Left lung (tissue), 14 donors: ENCODE results near the gene RNU2-1. TPM values are rescaled to one million over a fixed set of nuclear protein-coding genes. Genes with fewer than 3 reads are reported as not detected.
"Not testable (repeated sequence)": the region's sequence is repeated elsewhere in the genome, so short reads cannot be mapped to it uniquely, and the experiment has no call there.

Experiments used
- ATAC-seq: fragments of 200-7000 bp; cut with Tn5 transposase; one replicate; pipeline ENCODE4 v1.9.1; 2020; ENCODE audit warnings: moderate library complexity
- DNase-seq, 4 donors: peaks; one replicate each; pipeline ENCODE4 v3.0.0-alpha.2; 2013 to 2020
- H3K27ac ChIP-seq, 2 donors: fragments of 200-600 bp; sonication (generic) in 1 of 2; one replicate each; pipeline versions ENCODE4 v1.5.0 to v1.8.0; 2020 to 2021
- H3K27me3 ChIP-seq, 2 donors: fragments of 200-600 bp; sonication (generic) in 1 of 2; one replicate each; pipeline versions ENCODE4 v1.5.0 to v1.8.0; 2020 to 2021
- H3K36me3 ChIP-seq, 2 donors: fragments of 200-600 bp; sonication (generic) in 1 of 2; one replicate each; pipeline versions ENCODE4 v1.5.0 to v1.8.0; 2020 to 2021
- H3K4me1 ChIP-seq, 2 donors: fragments of 200-600 bp; one replicate each; pipeline ENCODE4 v1.8.0; 2021
- H3K4me3 ChIP-seq, 2 donors: fragments of 200-600 bp; sonication (generic) in 1 of 2; one replicate each; pipeline versions ENCODE4 v1.5.0 to v1.8.0; 2020 to 2021; ENCODE audit warnings: mild to moderate bottlenecking in 1 of 2
- H3K9me3 ChIP-seq, 2 donors: fragments of 200-600 bp; sonication (generic) in 1 of 2; one replicate each; pipeline versions ENCODE4 v1.5.0 to v1.8.0; 2020 to 2021
- intact Hi-C, 2 donors: fragments of 100-400 bp; cut with DNase I; formaldehyde crosslinking; loops; one replicate each; pipeline versions ENCODE4 v1.11.2 to v1.14.2; 2022
- long read RNA-seq, 12 donors: library from polyadenylated mRNA in 2 of 12; unstranded in 2 of 12; transcript quantifications; one replicate each; pipeline ENCODE4 v2.0.0 and lab custom pipeline, GENCODE V29; 2019 to 2026
- polyA plus RNA-seq, 6 donors: library from polyadenylated mRNA; unstranded; fragments of 120-200 nt; gene quantifications; one replicate each; pipeline ENCODE4 v1.2.1, GENCODE V29; 2013; ENCODE audit not compliant: insufficient read length in 6 of 6
- total RNA-seq, 2 donors: library from RNA; stranded (reverse); fragmentation: NEBNext Ultra II Directional; extraction: Animal tissue kit (Norgen Biotek cat#: 25700); gene quantifications; one replicate each; pipeline ENCODE4 v1.2.1, GENCODE V29; 2021
- donor health status: DM: no; HTN: yes; CAD: no.
- donor health status: DM: no; HTN: no; CAD: no.

Gene RNU2-1
- total RNA-seq (1,000 to 10,000 TPM; 5,610 to 6,821 TPM), polyA plus RNA-seq (1 to 10 TPM in 5 of 6 donors, not detected in 1; 1.2 to 2.9 (median 1.4) TPM)
- long read RNA-seq, donor 1, transcript RNU2-1-201 (1 exons, 191 nt), result major isoform, 7 of 7 reads
- long read RNA-seq, donor 1, partial matches to known transcripts, result 0 of 7 reads
- long read RNA-seq, donor 1, other reads (novel, unspliced or antisense), result 0 of 7 reads
- long read RNA-seq, donor 2, transcript RNU2-1-201 (1 exons, 191 nt), result major isoform, 5 of 5 reads
- long read RNA-seq, donor 2, partial matches to known transcripts, result 0 of 5 reads
- long read RNA-seq, donor 2, other reads (novel, unspliced or antisense), result 0 of 5 reads
- long read RNA-seq, donor 3, partial matches to known transcripts, result 0 of 2 reads
- long read RNA-seq, donor 3, other reads (novel, unspliced or antisense), result 0 of 2 reads
- long read RNA-seq, donor 4, result 0 reads
- long read RNA-seq, donor 5, transcript RNU2-1-201 (1 exons, 191 nt), result major isoform, 12 of 12 reads
- long read RNA-seq, donor 5, partial matches to known transcripts, result 0 of 12 reads
- long read RNA-seq, donor 5, other reads (novel, unspliced or antisense), result 0 of 12 reads
- long read RNA-seq, donor 6, partial matches to known transcripts, result 0 of 4 reads
- long read RNA-seq, donor 6, other reads (novel, unspliced or antisense), result 0 of 4 reads
- long read RNA-seq, donor 7, result 0 reads
- long read RNA-seq, donor 8, result 0 reads
- long read RNA-seq, donor 9, result 0 reads
- long read RNA-seq, donor 10, result 0 reads
- long read RNA-seq, donor 11, result 0 reads
- long read RNA-seq, donor 12, partial matches to known transcripts, result 0 of 1 reads
- long read RNA-seq, donor 12, other reads (novel, unspliced or antisense), result 0 of 1 reads

DNA sequence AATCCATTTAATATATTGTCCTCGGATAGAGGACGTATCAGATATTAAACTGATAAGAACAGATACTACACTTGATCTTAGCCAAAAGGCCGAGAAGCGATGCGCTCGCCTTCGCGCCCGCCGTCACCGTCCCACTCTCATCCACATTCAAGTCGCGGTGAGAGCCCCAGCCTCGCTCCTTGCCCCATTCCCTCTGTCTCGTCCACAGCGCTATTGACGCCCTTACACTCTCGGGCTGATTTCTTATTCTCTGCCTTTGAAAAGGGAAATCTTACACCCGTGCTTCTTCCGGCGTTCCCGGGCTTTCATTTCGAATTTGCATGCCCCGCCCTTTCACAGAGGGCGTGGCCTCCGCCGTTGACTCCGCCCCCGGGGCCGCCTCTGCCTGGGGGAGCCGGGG, at the start of gene RNU2-1:
Gene RNU2-1, minus strand, starts transcription at position 101 of the 400 bp plus-strand sequence.
- H3K9me3 ChIP-seq, DNase-seq, intact Hi-C loops, H3K36me3 ChIP-seq, H3K27me3 ChIP-seq, H3K27ac ChIP-seq, H3K4me3 ChIP-seq, H3K4me1 ChIP-seq, ATAC-seq: not testable (repeated sequence)

GRCh38 chr17:43272914-43273313, 39.1 kb upstream of the RNU2-1 start:
- DNase-seq, H3K27ac ChIP-seq, H3K27me3 ChIP-seq, intact Hi-C loops, H3K4me1 ChIP-seq, ATAC-seq, H3K4me3 ChIP-seq, H3K9me3 ChIP-seq, H3K36me3 ChIP-seq: not testable (repeated sequence)

- H3K27ac ChIP-seq, ATAC-seq, DNase-seq, intact Hi-C loops, H3K4me1 ChIP-seq, H3K36me3 ChIP-seq, H3K4me3 ChIP-seq, H3K27me3 ChIP-seq, H3K9me3 ChIP-seq: not testable (repeated sequence)
Observed at GRCh38 chr17:43272483-43272882, 38.7 kb upstream of the RNU2-1 start.

GRCh38 chr17:43270552-43271504, 37.1 kb upstream of the RNU2-1 start:
- H3K27me3 ChIP-seq, H3K4me1 ChIP-seq, ATAC-seq, H3K36me3 ChIP-seq, intact Hi-C loops, H3K9me3 ChIP-seq, H3K27ac ChIP-seq, DNase-seq, H3K4me3 ChIP-seq: not testable (repeated sequence)

GRCh38 chr17:43246456-43246855, 12.7 kb upstream of the RNU2-1 start:
- DNase-seq, H3K4me1 ChIP-seq, H3K9me3 ChIP-seq, H3K36me3 ChIP-seq, H3K27me3 ChIP-seq, intact Hi-C loops, ATAC-seq, H3K4me3 ChIP-seq: not testable (repeated sequence)
- peak overlapping the region in 1 of 2 donors; percentile 65 for H3K27ac ChIP-seq

- H3K9me3 ChIP-seq, H3K4me1 ChIP-seq, H3K4me3 ChIP-seq, H3K27me3 ChIP-seq, ATAC-seq, H3K27ac ChIP-seq, H3K36me3 ChIP-seq, DNase-seq, intact Hi-C loops: not testable (repeated sequence)
Observed at GRCh38 chr17:43240596-43241352, 7.0 kb upstream of the RNU2-1 start.

GRCh38 chr17:43239597-43239996, 5.8 kb upstream of the RNU2-1 start:
- H3K27me3 ChIP-seq, H3K4me1 ChIP-seq, H3K4me3 ChIP-seq, DNase-seq, H3K36me3 ChIP-seq, H3K9me3 ChIP-seq, H3K27ac ChIP-seq, ATAC-seq, intact Hi-C loops: not testable (repeated sequence)

DNA sequence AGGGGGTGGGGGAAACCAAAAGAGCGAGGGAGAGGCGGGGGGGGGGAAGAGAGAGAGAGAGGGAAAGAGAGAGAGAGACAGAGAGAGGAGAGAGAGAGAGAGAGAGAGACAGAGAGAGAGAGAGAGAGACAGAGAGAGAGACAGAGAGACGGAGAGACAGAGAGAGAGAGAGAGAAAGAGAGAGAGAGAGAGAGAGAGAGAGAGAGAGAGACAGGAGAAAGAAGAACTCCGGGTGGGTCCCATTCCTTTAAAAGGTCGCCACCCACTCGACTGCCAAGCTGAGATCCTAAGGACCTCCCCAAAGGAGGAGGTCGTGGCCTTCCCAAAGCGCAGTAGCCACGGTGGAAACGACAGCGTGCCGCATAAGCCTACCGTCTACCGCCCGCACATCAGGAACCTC, 514 bp downstream of the RNU2-1 start:
- not testable (repeated sequence) for H3K27ac ChIP-seq, H3K4me1 ChIP-seq, ATAC-seq

GRCh38 chr17:43232021-43232699, 1.6 kb downstream of the RNU2-1 start:
- H3K4me1 ChIP-seq, H3K36me3 ChIP-seq, H3K27ac ChIP-seq, ATAC-seq, H3K27me3 ChIP-seq, H3K9me3 ChIP-seq, intact Hi-C loops, H3K4me3 ChIP-seq: not testable (repeated sequence)
- peak in 2 of 4 donors; percentile 79 for DNase-seq

More for the DNA sequence above, 514 bp downstream of the RNU2-1 start:
- DNase-seq, H3K27me3 ChIP-seq, H3K9me3 ChIP-seq, intact Hi-C loops, H3K36me3 ChIP-seq, H3K4me3 ChIP-seq: not testable (repeated sequence)

DNA sequence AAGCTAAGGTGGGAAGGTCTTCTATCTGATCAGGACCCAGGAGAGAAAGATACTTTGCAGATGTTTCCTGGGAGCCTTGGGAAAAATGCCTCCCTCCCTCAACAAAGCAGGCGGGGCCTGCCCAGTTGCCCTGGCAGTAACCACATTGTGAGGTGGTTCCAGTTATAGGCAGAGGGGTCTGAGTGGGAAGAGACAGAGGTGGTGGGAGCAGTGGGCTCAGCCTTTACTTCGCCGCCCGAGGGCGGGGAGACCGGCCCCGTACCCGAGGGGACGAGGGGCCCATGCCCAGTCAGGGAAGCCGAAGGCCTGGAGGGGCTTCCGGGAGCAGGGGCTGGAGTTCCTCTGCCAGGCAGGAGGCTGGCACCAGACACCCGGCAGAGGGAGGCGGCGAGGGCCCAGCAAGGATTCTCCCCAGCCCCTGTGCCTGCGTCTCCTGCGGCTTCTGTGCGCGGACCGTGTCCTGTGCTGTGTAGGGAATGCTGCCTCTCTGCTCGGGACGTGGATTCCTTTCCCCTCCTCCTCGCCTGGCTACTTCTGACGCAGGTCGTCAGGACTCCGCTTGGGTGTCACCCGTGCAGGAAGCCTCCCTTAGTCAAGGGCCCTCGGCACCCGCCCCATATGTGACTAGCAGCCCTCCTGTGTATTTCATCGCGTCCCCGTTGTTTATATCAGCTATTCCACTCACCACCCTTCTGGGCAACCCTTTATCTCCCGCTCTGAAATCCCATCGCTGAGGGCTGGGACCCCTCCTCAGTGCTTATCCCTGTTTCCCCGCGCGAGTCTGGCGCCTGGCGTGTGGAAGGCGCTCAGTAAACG, 2.4 kb downstream of the RNU2-1 start:
- DNase-seq (peak in 1 of 4 donors; percentile 39), ATAC-seq (peak; percentile 51)
- intact Hi-C loops, H3K4me1 ChIP-seq, H3K36me3 ChIP-seq, H3K27me3 ChIP-seq, H3K9me3 ChIP-seq, H3K4me3 ChIP-seq, H3K27ac ChIP-seq: not testable (repeated sequence)
